CD4-positive, alpha-beta T cell (primary cell): ENCODE measurements around the gene NRROS. TPM values are rescaled to one million over a fixed set of nuclear protein-coding genes. Genes with fewer than 3 reads are reported as not detected.

Experiments used
- ATAC-seq: fragments of 200-7000 bp; cut with Tn5 transposase; one replicate; pipeline ENCODE4 v1.10.0; 2022; ENCODE audit warnings: mild to moderate bottlenecking; ENCODE audit not compliant: poor library complexity
- CTCF ChIA-PET: fragments of 350-600 bp; sonication (Branson Sonifier 250); formaldehyde crosslinking; loops from one replicate; lab custom pipeline; 2021; ENCODE audit warnings: antibody characterized with exemption, inconsistent platforms; lab: Charles Lee
- POLR2A ChIA-PET: fragments of 350-600 bp; sonication (Branson Sonifier 250); formaldehyde crosslinking; loops from one replicate; lab custom pipeline; 2021; ENCODE audit warnings: antibody characterized with exemption, inconsistent platforms; lab: Charles Lee
- DNase-seq, 14 experiments: peaks; one replicate each; pipeline ENCODE4 v3.0.0-alpha.2; 2013 to 2020; ENCODE audit warnings: mixed read lengths in 2 of 14
- H3K27ac ChIP-seq, 2 donors: one replicate each; pipeline versions ENCODE4 v1.5.1 to v1.7.0; 2013; ENCODE audit warnings: low read length in 2 of 2, low read depth in 1 of 2, mild to moderate bottlenecking in 1 of 2
- H3K27me3 ChIP-seq, 2 experiments: 1 replicate in 1 of 2; 2 replicates in 1 of 2; pipeline versions ENCODE4 v1.6.1 to v1.7.0; 2013; ENCODE audit warnings: low read length in 2 of 2, control low read depth in 1 of 2, mild to moderate bottlenecking in 1 of 2, moderate library complexity in 1 of 2; ENCODE audit not compliant: insufficient read depth in 2 of 2, control insufficient read depth in 1 of 2
- H3K36me3 ChIP-seq: one replicate; pipeline ENCODE4 v1.6.1; 2013; ENCODE audit warnings: low read length, control low read depth; ENCODE audit not compliant: insufficient read depth
- H3K4me1 ChIP-seq: one replicate; pipeline ENCODE4 v1.6.1; 2013; ENCODE audit warnings: low read length, control low read depth; ENCODE audit not compliant: insufficient read depth
- H3K4me3 ChIP-seq: one replicate; pipeline ENCODE4 v1.5.1; 2013; ENCODE audit warnings: mild to moderate bottlenecking, low read length, moderate library complexity
- H3K9me3 ChIP-seq, 2 experiments: 1 replicate in 1 of 2; 2 replicates in 1 of 2; pipeline versions ENCODE4 v1.6.1 to v1.7.0; 2013; ENCODE audit warnings: low read length in 2 of 2, mild to moderate bottlenecking in 2 of 2, control low read depth in 1 of 2, moderate library complexity in 1 of 2; ENCODE audit not compliant: control insufficient read depth in 1 of 2, insufficient read depth in 1 of 2
- H3K27ac Mint-ChIP-seq: one replicate; pipeline ENCODE4 v1.8.0; 2020; ENCODE audit warnings: mixed read lengths
- H3K27me3 Mint-ChIP-seq: one replicate; pipeline ENCODE4 v1.8.0; 2021; ENCODE audit warnings: mixed read lengths
- H3K36me3 Mint-ChIP-seq: one replicate; pipeline ENCODE4 v1.8.0; 2021; ENCODE audit warnings: low read depth, mixed read lengths
- H3K4me1 Mint-ChIP-seq: one replicate; pipeline ENCODE4 v1.8.0; 2021; ENCODE audit warnings: low read depth, mixed read lengths
- H3K4me3 Mint-ChIP-seq: one replicate; pipeline ENCODE4 v1.8.0; 2020; ENCODE audit warnings: mild to moderate bottlenecking, mixed read lengths
- H3K9me3 Mint-ChIP-seq: one replicate; pipeline ENCODE4 v1.8.0; 2020; ENCODE audit warnings: mixed read lengths
- CTCF ChIP-seq: fragments of 200-600 bp; IDR thresholded peaks from one replicate; pipeline ENCODE4 v1.8.0; 2022; ENCODE audit warnings: antibody characterized with exemption, mild to moderate bottlenecking
- intact Hi-C, 2 experiments: fragments of 100-400 bp; cut with DNase I in 1 of 2; cut with micrococcal nuclease in 1 of 2; formaldehyde crosslinking; loops; one replicate each; pipeline versions ENCODE4 v1.15.1 to v1.9.0; 2023 to 2025; cut with DNase I, micrococcal nuclease
- total RNA-seq, 174 experiments: library from RNA in 2 of 174; stranded (reverse) in 2 of 174; gene quantifications; one replicate each; pipeline ENCODE4 v1.2.3 and lab custom pipeline; 2021 to 2026

Gene NRROS
- total RNA-seq, 2 experiments from 2014 or later, result 7.4 to 8.4 TPM

- peaks cover 0 to under 1% of the 10 kb centered on the region in 2 experiments for H3K9me3 ChIP-seq
- H3K27me3 Mint-ChIP-seq, result no peaks in the 10 kb centered on the region
- H3K9me3 Mint-ChIP-seq, result no peaks in the 10 kb centered on the region
- no peak overlapping the region for H3K27ac Mint-ChIP-seq
- no peak overlapping the region for H3K27ac ChIP-seq
- DNase-seq, result no peak
- H3K36me3 Mint-ChIP-seq, result peaks cover 54% of the 10 kb centered on the region
- no peak for TF ChIP-seq CTCF
- ChIA-PET POLR2A (no interaction called here), CTCF (no interaction called here)
- peaks cover 20% of the 10 kb centered on the region for H3K4me1 ChIP-seq
- H3K27me3 ChIP-seq, result no peaks in the 10 kb centered on the region
- peaks cover 53% of the 10 kb centered on the region for H3K36me3 ChIP-seq
- H3K4me3 Mint-ChIP-seq, result no peak overlapping the region
- no peak for ATAC-seq
- H3K4me1 Mint-ChIP-seq, result peaks cover 22% of the 10 kb centered on the region
- H3K4me3 ChIP-seq, result no peak overlapping the region
- intact Hi-C loops, result no loop called here
These were observed 15.2 kb downstream of the NRROS start for GRCh38 chr3:196654735-196655090.

GRCh38 chr3:196655496-196655895, 16.0 kb downstream of the NRROS start:
- no peak for DNase-seq
- intact Hi-C loops, result no loop called here
- peaks cover 0 to 5% of the 10 kb centered on the region in 2 experiments for H3K9me3 ChIP-seq
- TF ChIP-seq CTCF, result no peak
- H3K9me3 Mint-ChIP-seq, result no peaks in the 10 kb centered on the region
- H3K4me1 Mint-ChIP-seq, result peaks cover 21% of the 10 kb centered on the region
- H3K36me3 Mint-ChIP-seq, result peaks cover 56% of the 10 kb centered on the region
- H3K27ac Mint-ChIP-seq, result peak overlapping the region; percentile 24
- no peaks in the 10 kb centered on the region for H3K27me3 Mint-ChIP-seq
- H3K4me1 ChIP-seq, result peaks cover 12% of the 10 kb centered on the region
- peaks cover 61% of the 10 kb centered on the region for H3K36me3 ChIP-seq
- H3K27ac ChIP-seq, result no peak overlapping the region
- ChIA-PET CTCF (interaction anchor here (1.0 kb wide), 1 partner anchor 22 kb away, joined by 4 read pairs; no protein-coding TSS in a partner anchor), POLR2A (no interaction called here)
- ATAC-seq, result no peak
- no peaks in the 10 kb centered on the region for H3K27me3 ChIP-seq
- H3K4me3 Mint-ChIP-seq, result no peak overlapping the region
- H3K4me3 ChIP-seq, result no peak overlapping the region

- ChIA-PET CTCF (interaction anchor here (1.0 kb wide), 1 partner anchor 21 kb away, joined by 4 read pairs; no protein-coding TSS in a partner anchor), POLR2A (interaction anchor here (0.5 kb wide), 1 partner anchor 908 kb away, joined by 3 read pairs; no protein-coding TSS in a partner anchor)
- no peak for TF ChIP-seq CTCF
- Histone ChIP-seq H3K27me3 (no peaks in the 10 kb centered on the region), H3K27ac (no peak overlapping the region), H3K36me3 (peaks cover 68% of the 10 kb centered on the region), H3K4me1 (peaks cover 7% of the 10 kb centered on the region), H3K4me3 (no peak overlapping the region), H3K9me3 (peaks cover 0 to 5% of the 10 kb centered on the region in 2 experiments)
- Mint-ChIP-seq H3K27me3 (no peaks in the 10 kb centered on the region), H3K9me3 (no peaks in the 10 kb centered on the region), H3K4me1 (peaks cover 14% of the 10 kb centered on the region), H3K36me3 (peaks cover 63% of the 10 kb centered on the region), H3K4me3 (no peak overlapping the region), H3K27ac (peak overlapping the region; percentile 24)
- ATAC-seq (no peak), DNase-seq (no peak)
- intact Hi-C loops, result no loop called here
These were observed 16.7 kb downstream of the NRROS start for GRCh38 chr3:196656213-196656612.
